ENCODE data around the gene FGF22.

The FGF22 gene

GRCh38 chr19:641702-642101, 2.0 kb downstream of the FGF22 start:
- no peak for TF ChIP-seq CTCF (IDR thresholded peaks at IDR 0.05; ENCODE audit: insufficient read depth, low read depth, low read length, missing control alignments)
- peak; percentile 7 for DNase-seq (ENCODE audit: low read depth)
- no peak overlapping the region for H3K4me3 ChIP-seq (ENCODE audit: low read length)

- TF ChIP-seq CTCF (IDR thresholded peaks at IDR 0.05; ENCODE audit: insufficient read depth, low read depth, low read length, missing control alignments): no peak
- no peak for DNase-seq (ENCODE audit: low read depth)
- H3K4me3 ChIP-seq (ENCODE audit: low read length): no peak overlapping the region
Observed at GRCh38 chr19:642767-643727, 3.4 kb downstream of the FGF22 start.

- no peak for TF ChIP-seq CTCF (IDR thresholded peaks at IDR 0.05; ENCODE audit: insufficient read depth, low read depth, low read length, missing control alignments)
- no peak for DNase-seq (ENCODE audit: low read depth)
- no peak overlapping the region for H3K4me3 ChIP-seq (ENCODE audit: low read length)
Observed at GRCh38 chr19:643736-644135, 4.1 kb downstream of the FGF22 start.

GRCh38 chr19:644363-644762, 4.7 kb downstream of the FGF22 start:
- no peak for DNase-seq (ENCODE audit: low read depth)
- no peak overlapping the region for H3K4me3 ChIP-seq (ENCODE audit: low read length)
- TF ChIP-seq CTCF (IDR thresholded peaks at IDR 0.05; ENCODE audit: insufficient read depth, low read depth, low read length, missing control alignments): no peak

- H3K4me3 ChIP-seq (ENCODE audit: low read length): no peak overlapping the region
- DNase-seq (ENCODE audit: low read depth): no peak
- no peak for TF ChIP-seq CTCF (IDR thresholded peaks at IDR 0.05; ENCODE audit: insufficient read depth, low read depth, low read length, missing control alignments)
Observed at GRCh38 chr19:644789-645188, 5.1 kb downstream of the FGF22 start.

GRCh38 chr19:645912-646778, 6.5 kb downstream of the FGF22 start:
- DNase-seq (ENCODE audit: low read depth): no peak
- H3K4me3 ChIP-seq (ENCODE audit: low read length): no peak overlapping the region
- TF ChIP-seq CTCF (IDR thresholded peaks at IDR 0.05; ENCODE audit: insufficient read depth, low read depth, low read length, missing control alignments): no peak

Measured in epithelial cell of esophagus (primary cell).